Mononuclear cell (primary cell): ENCODE measurements around the gene JHY. TPM values are rescaled to one million over a fixed set of nuclear protein-coding genes. Genes with fewer than 3 reads are reported as not detected.

ENCODE experiments used
- H3K27me3 ChIP-seq: 2 replicates; pipeline ENCODE4 v1.6.0; 2011; ENCODE audit warnings: low read length, control low read depth; ENCODE audit not compliant: insufficient read depth
- H3K4me1 ChIP-seq: 2 replicates; pipeline ENCODE4 v1.5.1; 2011; ENCODE audit warnings: mild to moderate bottlenecking, low read length, control low read depth; ENCODE audit not compliant: insufficient read depth
- H3K4me3 ChIP-seq: 2 replicates; pipeline ENCODE4 v1.5.1; 2011; ENCODE audit warnings: mild to moderate bottlenecking, low read length, moderate library complexity
- H3K9me3 ChIP-seq: 2 replicates; pipeline ENCODE4 v1.5.1; 2011; ENCODE audit warnings: low read depth, mild to moderate bottlenecking, control low read depth, low read length
- total RNA-seq: library from RNA; depleted of rRNA; stranded (reverse); fragments of >200 nt; gene quantifications from one replicate; pipeline ENCODE4 v1.2.3, GENCODE V29; 2012

The JHY gene
- total RNA-seq, 1 donor: 2.3 TPM

- Histone ChIP-seq H3K27me3 (peaks cover 12% of the 10 kb centered on the region), H3K9me3 (no peaks in the 10 kb centered on the region), H3K4me3 (no peak overlapping the region), H3K4me1 (no peaks in the 10 kb centered on the region)
Observed at GRCh38 chr11:122998727-122999366, 116.3 kb downstream of the JHY start.

DNA sequence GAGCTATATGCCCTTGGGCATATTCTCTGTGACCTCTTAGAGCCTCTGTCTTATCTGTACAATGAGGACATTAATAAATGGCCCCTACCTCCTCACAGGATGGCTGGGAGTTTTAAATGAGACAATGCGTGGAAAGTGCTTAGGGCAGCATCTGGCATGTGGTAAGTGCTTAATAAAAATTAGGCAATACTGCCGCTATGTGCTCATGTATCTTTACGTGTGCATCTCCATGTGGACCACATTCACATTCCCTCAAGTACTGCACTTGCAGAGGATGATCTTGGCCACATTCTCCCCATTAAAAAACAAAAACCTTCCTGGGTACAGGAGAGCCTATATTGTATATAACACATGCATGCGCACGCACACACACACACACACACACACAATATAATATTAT, 118.2 kb downstream of the JHY start:
- Histone ChIP-seq H3K4me1 (no peaks in the 10 kb centered on the region), H3K4me3 (no peak overlapping the region), H3K27me3 (peaks cover 10% of the 10 kb centered on the region), H3K9me3 (no peaks in the 10 kb centered on the region)

- H3K27me3 ChIP-seq: no peaks in the 10 kb centered on the region
- no peaks in the 10 kb centered on the region for H3K9me3 ChIP-seq
- H3K4me3 ChIP-seq: no peak overlapping the region
- no peaks in the 10 kb centered on the region for H3K4me1 ChIP-seq
Observed at GRCh38 chr11:123006860-123007542, 124.4 kb downstream of the JHY start.

Other genes starting within 250 kb of the JHY start
- 16.3 TPM for gene UBASH3B, start 227.0 kb upstream of the JHY start, total RNA-seq
- gene CRTAM, start 44.3 kb upstream of the JHY start, total RNA-seq: 5.7 TPM
- not detected for gene BSX, start 99.1 kb downstream of the JHY start, total RNA-seq
- gene HSPA8, start 179.4 kb downstream of the JHY start, total RNA-seq: 1,405 TPM